Thyroid gland (tissue), 4 donors: ENCODE data around the gene NIT2. TPM values are rescaled to one million over a fixed set of nuclear protein-coding genes. Genes with fewer than 3 reads are reported as not detected.

ENCODE experiments used
- DNase-seq, 2 donors: peaks; one replicate each; pipeline ENCODE4 v3.0.0-alpha.2; 2019
- H3K27ac ChIP-seq, 3 donors: fragments of 200-600 bp; sonication (generic); 1 replicate in 2 of 3; 2 replicates in 1 of 3; pipeline ENCODE4 v1.5.1; 2016 to 2019; ENCODE audit warnings: mild to moderate bottlenecking in 1 of 3, moderate library complexity in 1 of 3
- H3K27me3 ChIP-seq: fragments of 200-600 bp; sonication (generic); one replicate; pipeline ENCODE4 v1.5.1; 2019
- H3K36me3 ChIP-seq, 2 donors: fragments of 200-600 bp; sonication (generic); one replicate each; pipeline ENCODE4 v1.5.1; 2016 to 2019
- H3K4me1 ChIP-seq, 2 donors: fragments of 200-600 bp; sonication (generic); one replicate each; pipeline ENCODE4 v1.5.1; 2017 to 2019
- H3K4me3 ChIP-seq, 3 donors: fragments of 200-600 bp; sonication (generic); replicated peaks in 1 of 3; 1 replicate in 2 of 3; 2 replicates in 1 of 3; pipeline ENCODE4 v1.5.1; 2016; ENCODE audit warnings: mild to moderate bottlenecking in 1 of 3
- H3K9me3 ChIP-seq: fragments of 200-600 bp; sonication (generic); one replicate; pipeline ENCODE4 v1.5.1; 2017
- POLR2A ChIP-seq, 2 donors: fragments of 450-650 bp; IDR thresholded peaks; one replicate each; pipeline ENCODE4 v1.6.1; 2017; ENCODE audit warnings: antibody characterized with exemption in 2 of 2, mild to moderate bottlenecking in 2 of 2, moderate library complexity in 1 of 2
- WGBS, 2 donors: methylation state at CpG; one replicate each; pipeline ENCODE4 v1.1.5; 2017; 5-methylcytosine and 5-hydroxymethylcytosine counted together
- intact Hi-C: fragments of 100-400 bp; cut with DNase I; formaldehyde crosslinking; loops from one replicate; pipeline ENCODE4 v1.15.1; 2023
- total RNA-seq, 4 donors: library from RNA; depleted of rRNA; stranded (reverse); fragments of >200 nt; gene quantifications; one replicate each; pipeline ENCODE4 v1.2.3, GENCODE V29; 2016
- TF ChIP-seq, protein P1 (sequence below), 6 experiments: fragments of 200-600 bp in 3 of 6; fragments of 450-650 bp in 3 of 6; sonication (generic) in 3 of 6; IDR thresholded peaks; one replicate each; pipeline ENCODE4 v1.5.1; 2016 to 2019; ENCODE audit warnings: antibody characterized with exemption in 6 of 6, mild to moderate bottlenecking in 2 of 6, inconsistent platforms in 1 of 6, moderate library complexity in 1 of 6

Gene NIT2
- total RNA-seq, 4 donors from 2014 or later = 38.3 to 59.3 (median 48.8) TPM

- intact Hi-C loops = no loop called here
- Histone ChIP-seq H3K4me1 (peaks cover 6 to 20% of the 10 kb centered on the region in 2 donors), H3K27me3 (no peaks in the 10 kb centered on the region), H3K27ac (peak within 1 kb of the TSS; percentile 73 to 80 (median 79)), H3K36me3 (no peaks in the 10 kb centered on the region), H3K9me3 (no peaks in the 10 kb centered on the region), H3K4me3 (peak within 1 kb of the TSS; percentile 65 to 97 (median 76))
- DNase-seq = peak; percentile 99 to 100
- 0 to 1% methylated on average over 41 to 56 of the region's 64 CpGs for WGBS, 2 donors
- TF ChIP-seq POLR2A (IDR thresholded peaks at IDR 0.05) = peak in 1 of 2 donors; percentile 90
- TF ChIP-seq, protein P1, sequence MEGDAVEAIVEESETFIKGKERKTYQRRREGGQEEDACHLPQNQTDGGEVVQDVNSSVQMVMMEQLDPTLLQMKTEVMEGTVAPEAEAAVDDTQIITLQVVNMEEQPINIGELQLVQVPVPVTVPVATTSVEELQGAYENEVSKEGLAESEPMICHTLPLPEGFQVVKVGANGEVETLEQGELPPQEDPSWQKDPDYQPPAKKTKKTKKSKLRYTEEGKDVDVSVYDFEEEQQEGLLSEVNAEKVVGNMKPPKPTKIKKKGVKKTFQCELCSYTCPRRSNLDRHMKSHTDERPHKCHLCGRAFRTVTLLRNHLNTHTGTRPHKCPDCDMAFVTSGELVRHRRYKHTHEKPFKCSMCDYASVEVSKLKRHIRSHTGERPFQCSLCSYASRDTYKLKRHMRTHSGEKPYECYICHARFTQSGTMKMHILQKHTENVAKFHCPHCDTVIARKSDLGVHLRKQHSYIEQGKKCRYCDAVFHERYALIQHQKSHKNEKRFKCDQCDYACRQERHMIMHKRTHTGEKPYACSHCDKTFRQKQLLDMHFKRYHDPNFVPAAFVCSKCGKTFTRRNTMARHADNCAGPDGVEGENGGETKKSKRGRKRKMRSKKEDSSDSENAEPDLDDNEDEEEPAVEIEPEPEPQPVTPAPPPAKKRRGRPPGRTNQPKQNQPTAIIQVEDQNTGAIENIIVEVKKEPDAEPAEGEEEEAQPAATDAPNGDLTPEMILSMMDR (IDR thresholded peaks at IDR 0.05) = no peak
These were observed 66.5 kb downstream of the NIT2 start, which contains the start of the genes LNP1 and TOMM70 for GRCh38 chr3:100400780-100401673. LNP1 (plus strand) TSS chr3:100401539; CDS start chr3:100429730, 28,191 bp downstream. TOMM70 (minus strand) TSS chr3:100401089; CDS start chr3:100400949, 140 bp downstream.

DNA sequence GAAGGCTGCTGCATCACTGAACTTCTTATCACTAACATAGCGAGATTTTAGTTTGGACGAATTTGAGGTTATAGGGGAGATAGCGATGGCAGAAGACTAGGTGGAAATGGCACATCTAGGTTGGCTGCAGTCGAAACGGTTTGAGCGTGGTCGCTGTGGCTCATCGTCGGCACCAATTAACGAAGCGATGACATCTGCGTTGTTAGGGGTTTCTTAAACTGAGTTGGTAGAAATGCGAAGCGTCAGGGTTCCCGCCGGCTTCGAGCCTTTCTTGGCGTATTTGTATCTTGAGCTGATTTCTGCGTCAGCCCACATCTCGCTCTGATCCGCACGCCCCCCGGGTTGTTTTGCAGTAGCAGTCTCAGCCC lies 67.1 kb downstream of the NIT2 start:
- H3K4me3 ChIP-seq = peak overlapping the region; percentile 65 to 97 (median 76)
- peak overlapping the region; percentile 73 to 80 (median 79) for H3K27ac ChIP-seq
- WGBS, 2 donors = 0% methylated on average over 17 to 23 of the region's 23 CpGs
- no peaks in the 10 kb centered on the region for H3K27me3 ChIP-seq
- peak; percentile 32 to 44 for DNase-seq
- intact Hi-C loops = no loop called here
- H3K4me1 ChIP-seq = peaks cover 6 to 20% of the 10 kb centered on the region in 2 donors
- H3K36me3 ChIP-seq = no peaks in the 10 kb centered on the region
- no peak for TF ChIP-seq POLR2A (IDR thresholded peaks at IDR 0.05)
- TF ChIP-seq, protein P1 (IDR thresholded peaks at IDR 0.05) = no peak
- no peaks in the 10 kb centered on the region for H3K9me3 ChIP-seq

- DNase-seq = no peak
- WGBS, 2 donors = 0 to 1% methylated on average over 2 of the region's 2 CpGs
- no peak for TF ChIP-seq POLR2A (IDR thresholded peaks at IDR 0.05)
- TF ChIP-seq, protein P1 (IDR thresholded peaks at IDR 0.05) = no peak
- peak overlapping the region; percentile 8 to 80 (median 73) for H3K27ac ChIP-seq
- H3K9me3 ChIP-seq = no peaks in the 10 kb centered on the region
- H3K4me3 ChIP-seq = peak overlapping the region in 2 of 3 donors; percentile 65 to 76
- intact Hi-C loops = no loop called here
- peaks cover 6 to 20% of the 10 kb centered on the region in 2 donors for H3K4me1 ChIP-seq
- no peaks in the 10 kb centered on the region for H3K27me3 ChIP-seq
- H3K36me3 ChIP-seq = no peaks in the 10 kb centered on the region
These were observed 67.7 kb downstream of the NIT2 start for GRCh38 chr3:100402256-100402655.

GRCh38 chr3:100402891-100403290 lies 68.3 kb downstream of the NIT2 start:
- DNase-seq = no peak
- intact Hi-C loops = no loop called here
- peak overlapping the region in 1 of 3 donors; percentile 76 for H3K4me3 ChIP-seq
- TF ChIP-seq, protein P1 (IDR thresholded peaks at IDR 0.05) = no peak
- TF ChIP-seq POLR2A (IDR thresholded peaks at IDR 0.05) = no peak
- H3K27ac ChIP-seq = no peak overlapping the region
- H3K27me3 ChIP-seq = no peaks in the 10 kb centered on the region
- 37 to 42% methylated on average over 2 of the region's 2 CpGs for WGBS, 2 donors
- no peaks in the 10 kb centered on the region for H3K36me3 ChIP-seq
- no peaks in the 10 kb centered on the region for H3K9me3 ChIP-seq
- peaks cover 6 to 20% of the 10 kb centered on the region in 2 donors for H3K4me1 ChIP-seq
